Lower leg skin (tissue), 3 donors: ENCODE measurements around the gene HES1.

ENCODE experiments used
- POLR2A ChIP-seq, 2 donors: fragments of 450-650 bp; IDR thresholded peaks; one replicate each; pipeline ENCODE4 v1.6.1; 2016 to 2017; ENCODE audit warnings: antibody characterized with exemption in 2 of 2, mild to moderate bottlenecking in 1 of 2, moderate library complexity in 1 of 2
- TF ChIP-seq, protein P1 (sequence below), 3 donors: fragments of 450-650 bp; IDR thresholded peaks; one replicate each; pipeline ENCODE4 v1.5.1; 2016; ENCODE audit warnings: antibody characterized with exemption in 3 of 3, mild to moderate bottlenecking in 3 of 3, moderate library complexity in 2 of 3

DNA sequence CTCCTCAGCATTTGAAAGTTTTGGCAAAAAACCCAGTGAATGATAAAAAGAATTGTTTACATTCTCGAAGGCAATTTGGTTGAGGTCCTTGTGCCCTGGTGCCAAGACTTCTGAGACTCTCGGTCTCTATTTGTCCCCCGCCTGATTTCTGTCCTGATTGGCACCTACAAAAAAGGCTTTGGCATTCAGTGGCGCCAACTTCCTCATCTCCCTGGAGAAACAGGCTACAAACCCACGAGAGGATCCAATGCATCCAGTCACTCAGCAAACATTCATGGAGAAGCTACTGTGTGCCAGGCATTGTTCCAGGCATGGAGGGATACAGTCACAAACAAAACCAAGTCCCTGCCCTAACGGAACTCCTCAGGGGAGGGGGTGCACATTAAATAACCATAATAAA lies 42.7 kb downstream of the HES1 start:
- TF ChIP-seq, protein P1, sequence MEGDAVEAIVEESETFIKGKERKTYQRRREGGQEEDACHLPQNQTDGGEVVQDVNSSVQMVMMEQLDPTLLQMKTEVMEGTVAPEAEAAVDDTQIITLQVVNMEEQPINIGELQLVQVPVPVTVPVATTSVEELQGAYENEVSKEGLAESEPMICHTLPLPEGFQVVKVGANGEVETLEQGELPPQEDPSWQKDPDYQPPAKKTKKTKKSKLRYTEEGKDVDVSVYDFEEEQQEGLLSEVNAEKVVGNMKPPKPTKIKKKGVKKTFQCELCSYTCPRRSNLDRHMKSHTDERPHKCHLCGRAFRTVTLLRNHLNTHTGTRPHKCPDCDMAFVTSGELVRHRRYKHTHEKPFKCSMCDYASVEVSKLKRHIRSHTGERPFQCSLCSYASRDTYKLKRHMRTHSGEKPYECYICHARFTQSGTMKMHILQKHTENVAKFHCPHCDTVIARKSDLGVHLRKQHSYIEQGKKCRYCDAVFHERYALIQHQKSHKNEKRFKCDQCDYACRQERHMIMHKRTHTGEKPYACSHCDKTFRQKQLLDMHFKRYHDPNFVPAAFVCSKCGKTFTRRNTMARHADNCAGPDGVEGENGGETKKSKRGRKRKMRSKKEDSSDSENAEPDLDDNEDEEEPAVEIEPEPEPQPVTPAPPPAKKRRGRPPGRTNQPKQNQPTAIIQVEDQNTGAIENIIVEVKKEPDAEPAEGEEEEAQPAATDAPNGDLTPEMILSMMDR (IDR thresholded peaks at IDR 0.05): no peak
- TF ChIP-seq POLR2A (IDR thresholded peaks at IDR 0.05): no peak
